HG03565 (cell line): Measurements from ENCODE around the gene UGT1A10.

ENCODE experiments used
- ATAC-seq: cut with Tn5 transposase; IDR thresholded peaks from one replicate; pipeline ENCODE4 v1.9.1; 2021; ENCODE audit warnings: mild to moderate bottlenecking, moderate library complexity; ENCODE audit not compliant: unreplicated experiment

UGT1A10 gene

GRCh38 chr2:233801357-233802131, 165.3 kb downstream of the UGT1A10 start:
- peak; percentile 43 for ATAC-seq

GRCh38 chr2:233802132-233802815, 166.0 kb downstream of the UGT1A10 start:
- no peak for ATAC-seq

GRCh38 chr2:233803292-233803911, 167.2 kb downstream of the UGT1A10 start:
- no peak for ATAC-seq

GRCh38 chr2:233803994-233804393, 167.7 kb downstream of the UGT1A10 start:
- no peak for ATAC-seq

GRCh38 chr2:233807215-233807865, 171.1 kb downstream of the UGT1A10 start:
- no peak for ATAC-seq

GRCh38 chr2:233807966-233808935, 172.0 kb downstream of the UGT1A10 start:
- ATAC-seq, result no peak

- no peak for ATAC-seq
These were observed 174.1 kb downstream of the UGT1A10 start for GRCh38 chr2:233810385-233810784.

- ATAC-seq, result no peak
These were observed 174.8 kb downstream of the UGT1A10 start for GRCh38 chr2:233811087-233811486.

GRCh38 chr2:233811732-233812131, 175.5 kb downstream of the UGT1A10 start:
- no peak for ATAC-seq

- no peak for ATAC-seq
These were observed 177.2 kb downstream of the UGT1A10 start for GRCh38 chr2:233813236-233814055.

GRCh38 chr2:233814056-233814835, 178.0 kb downstream of the UGT1A10 start:
- no peak for ATAC-seq

- no peak for ATAC-seq
These were observed 179.6 kb downstream of the UGT1A10 start for GRCh38 chr2:233815861-233816260.

- no peak for ATAC-seq
These were observed 180.1 kb downstream of the UGT1A10 start for GRCh38 chr2:233816334-233816733.

- ATAC-seq, result no peak
These were observed 180.5 kb downstream of the UGT1A10 start for GRCh38 chr2:233816771-233817170.

- ATAC-seq, result no peak
These were observed 181.2 kb downstream of the UGT1A10 start for GRCh38 chr2:233817361-233817911.

GRCh38 chr2:233817995-233818638, 181.9 kb downstream of the UGT1A10 start:
- no peak for ATAC-seq

- ATAC-seq, result no peak
These were observed 182.7 kb downstream of the UGT1A10 start for GRCh38 chr2:233818639-233819621.
